PFSK-1 (cell line): ENCODE measurements around the gene BRME1.

ENCODE experiments used
- FOXP2 ChIP-seq: optimal IDR thresholded peaks from 2 replicates; pipeline ENCODE3; 2011; ENCODE audit warnings: borderline replicate concordance, control low read depth, inconsistent platforms; ENCODE audit not compliant: insufficient read depth; ENCODE audit errors: extremely low read length, extremely low read depth
- POLR2AphosphoS5 ChIP-seq: IDR thresholded peaks from 2 replicates; pipeline ENCODE4 v1.6.1; 2012; ENCODE audit warnings: low read depth, mild to moderate bottlenecking, control low read depth, low read length, moderate library complexity
- REST ChIP-seq, 2 experiments: IDR thresholded peaks; 2 replicates each; pipeline versions ENCODE4 v1.6.1 to v1.8.0; 2011 to 2012; ENCODE audit warnings: low read depth in 2 of 2, low read length in 2 of 2, control low read depth in 1 of 2, inconsistent platforms in 1 of 2, mild to moderate bottlenecking in 1 of 2, moderate library complexity in 1 of 2; ENCODE audit not compliant: insufficient read depth in 1 of 2
- SIN3A ChIP-seq: IDR thresholded peaks from 2 replicates; pipeline ENCODE4 v1.6.1; 2012; ENCODE audit warnings: mild to moderate bottlenecking, low read length, moderate library complexity, borderline replicate concordance; ENCODE audit not compliant: insufficient read depth
- TAF1 ChIP-seq: IDR thresholded peaks from 2 replicates; pipeline ENCODE4 v1.6.1; 2012; ENCODE audit warnings: low read length, control low read depth, borderline replicate concordance; ENCODE audit not compliant: insufficient read depth

DNA sequence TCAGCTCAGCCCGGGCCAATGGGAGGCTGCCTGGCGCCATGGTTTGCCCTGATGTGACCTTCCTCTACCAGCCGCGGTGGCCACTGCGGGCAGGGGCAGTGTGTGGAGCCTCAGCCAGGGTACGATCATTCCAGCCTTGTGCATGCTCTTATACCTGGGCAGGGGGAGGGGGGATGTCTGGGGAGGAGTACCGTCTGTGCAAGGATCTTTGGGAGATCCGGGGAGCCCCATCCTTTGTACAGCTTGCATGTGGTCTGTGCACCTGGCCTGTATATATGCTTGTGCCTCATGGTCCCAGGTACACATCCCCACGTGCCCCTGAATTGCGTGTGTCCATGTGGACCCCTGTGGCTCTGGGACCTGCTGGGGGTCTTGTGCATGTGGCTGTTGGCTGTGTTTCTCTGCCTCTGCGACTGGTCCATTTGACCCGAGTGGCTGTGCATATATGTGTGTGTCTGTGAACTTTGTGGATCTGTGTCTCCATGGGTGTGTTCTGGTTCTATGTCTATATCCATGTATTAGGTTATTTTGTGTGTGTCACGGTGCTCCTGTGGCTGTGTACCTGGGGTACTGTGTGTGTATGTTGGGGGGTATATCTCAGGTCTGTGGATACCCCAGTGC lies 41.8 kb downstream of the BRME1 start:
- TF ChIP-seq REST (IDR thresholded peaks at IDR 0.05; ENCODE audit: insufficient read depth in 1 of 2, low read depth in 2 of 2, low read length in 2 of 2) (no peak), SIN3A (no peak), POLR2AphosphoS5 (no peak), TAF1 (no peak), FOXP2 (no peak)
